GM18858 (cell line): ENCODE measurements around the gene PIR.

Experiments used
- ATAC-seq: cut with Tn5 transposase; IDR thresholded peaks from one replicate; pipeline ENCODE4 v1.9.1; 2021; ENCODE audit not compliant: unreplicated experiment

The PIR gene

GRCh38 chrX:15350329-15350996 lies 142.7 kb downstream of the PIR start:
- no peak for ATAC-seq

DNA sequence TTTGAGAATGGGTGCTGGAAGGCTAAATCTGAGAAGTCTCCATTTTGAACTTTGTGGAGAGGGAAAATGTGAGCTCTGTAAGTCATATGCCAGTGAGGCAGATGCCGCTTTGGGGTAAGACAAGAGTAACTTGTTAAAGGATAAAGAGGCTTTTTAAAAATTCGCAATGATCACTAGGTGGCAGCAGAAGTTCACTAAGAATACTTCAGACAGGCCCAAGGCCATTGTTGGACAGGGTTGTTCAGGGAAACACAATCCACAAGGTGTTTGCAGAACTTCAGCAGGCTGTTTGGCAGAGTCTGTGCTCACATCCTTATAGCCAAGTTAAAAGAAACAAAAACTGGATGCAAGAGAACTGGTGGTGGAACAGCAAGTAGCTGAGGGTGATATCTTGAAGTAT lies 144.1 kb downstream of the PIR start:
- no peak for ATAC-seq

DNA sequence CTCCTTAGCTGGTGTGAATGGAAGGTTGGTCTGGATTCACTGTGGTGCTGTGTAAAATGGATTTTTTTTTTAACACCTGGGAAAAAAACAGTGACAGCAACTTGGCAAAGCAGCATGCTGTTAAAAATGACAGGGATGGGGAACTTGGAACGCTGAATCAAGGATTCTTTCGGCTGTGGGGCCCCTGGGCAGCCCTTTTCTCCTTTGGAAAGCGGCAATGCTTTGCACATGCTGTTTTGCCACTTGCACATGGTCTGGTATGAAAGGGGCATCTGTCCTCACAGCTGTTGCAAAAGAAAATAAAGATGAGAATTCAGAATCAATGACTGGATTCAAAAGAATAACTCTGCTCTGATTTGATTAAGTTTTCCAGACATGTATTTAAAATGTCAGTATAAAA lies 147.2 kb downstream of the PIR start:
- no peak for ATAC-seq

GRCh38 chrX:15344106-15344505 lies 149.0 kb downstream of the PIR start:
- ATAC-seq: no peak

DNA sequence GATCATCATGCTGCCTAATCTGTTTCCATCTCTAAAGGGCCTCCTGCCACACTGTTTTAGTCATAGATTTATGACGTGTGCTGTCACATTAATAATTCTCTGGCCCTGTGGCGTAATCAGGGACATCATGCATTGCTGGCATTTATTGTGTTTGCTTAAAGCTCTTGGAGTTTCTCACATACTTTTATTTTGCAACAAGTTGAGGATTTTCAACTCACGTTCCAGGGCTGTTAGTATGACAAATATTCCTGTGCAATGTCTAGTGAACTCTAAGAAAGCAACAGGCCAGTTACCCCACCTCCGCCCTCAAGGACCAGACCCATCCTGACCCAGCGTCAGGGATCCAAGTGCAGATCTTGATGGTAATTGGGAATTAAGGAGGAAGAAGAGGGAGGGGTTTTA lies 150.1 kb downstream of the PIR start:
- ATAC-seq: no peak

- no peak for ATAC-seq
Observed at GRCh38 chrX:15340867-15341266, 152.3 kb downstream of the PIR start.

DNA sequence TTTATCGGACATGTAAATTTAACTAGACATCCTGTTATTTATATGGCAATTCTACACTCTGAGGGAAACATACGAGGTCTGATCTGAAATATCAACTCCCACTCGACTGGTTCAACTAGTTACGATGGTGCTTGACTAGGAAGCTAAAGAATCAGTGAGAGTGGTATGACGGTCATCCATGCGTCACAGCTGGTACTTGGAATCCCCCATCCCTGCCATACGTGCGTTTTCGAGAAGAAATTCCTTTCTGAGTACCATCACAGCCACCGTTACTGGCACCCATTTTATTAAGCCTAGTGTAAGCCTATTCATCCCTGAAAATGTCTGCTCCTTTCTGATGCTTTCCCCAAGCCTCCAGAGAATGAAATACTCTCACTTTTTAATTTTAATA lies 157.1 kb downstream of the PIR start:
- ATAC-seq: no peak

DNA sequence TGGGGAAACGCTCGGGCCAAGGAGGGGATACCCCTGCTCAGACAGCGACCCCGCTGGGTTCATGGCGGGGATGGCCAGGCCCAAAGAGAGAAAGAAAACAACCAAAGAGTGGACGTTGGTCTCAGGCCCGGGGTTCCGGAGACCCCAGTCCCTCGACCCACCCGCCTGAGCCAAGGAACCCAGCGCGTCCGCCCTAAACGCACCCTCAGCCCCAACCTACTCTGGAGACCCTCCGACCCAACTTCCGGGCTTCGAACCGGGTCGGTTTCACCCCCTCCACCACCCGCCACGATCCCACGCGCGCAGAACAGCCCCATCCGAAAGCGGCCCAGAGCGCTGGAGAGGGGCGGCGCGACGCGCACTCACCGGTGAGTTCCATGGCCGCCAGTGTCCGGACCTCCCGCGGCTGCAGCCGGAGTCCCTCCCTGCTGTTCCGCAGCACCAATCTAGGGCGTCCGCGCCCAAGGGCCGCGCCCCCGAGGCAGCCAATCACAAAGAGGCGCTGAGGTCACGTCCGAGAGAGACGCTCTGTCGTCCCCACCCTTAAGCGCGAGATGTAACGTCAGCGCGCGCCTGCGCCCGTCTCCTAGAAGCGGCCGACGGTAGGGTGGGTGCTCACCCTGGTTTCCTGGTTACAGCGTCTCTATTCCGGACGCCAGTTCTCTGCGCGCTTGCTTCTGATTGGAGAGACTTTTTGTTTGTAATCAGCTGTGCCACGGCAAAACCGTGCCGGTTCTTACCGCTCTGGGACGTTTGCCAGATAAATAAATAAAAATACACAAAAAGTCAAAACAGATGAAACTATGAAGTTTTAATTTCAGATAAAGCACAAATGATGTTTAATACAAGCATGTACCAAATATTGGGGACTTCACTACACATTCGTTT lies 157.8 kb downstream of the PIR start, which contains the start of gene PIGA:
PIGA (minus strand) TSS at position 389 of the 888 bp plus-strand sequence. CDS start 3,593 bp downstream, outside the sequence.
- ATAC-seq: peak; percentile 98
